ENCODE measurements around the gene TRIP13.
"Not testable (repeated sequence)": the region's sequence is repeated elsewhere in the genome, so short reads cannot be mapped to it uniquely, and the experiment has no call there.

Gene TRIP13

GRCh38 chr5:916441-917293 is 24.0 kb downstream of the TRIP13 start:
- in situ Hi-C loops (cut with MboI; ENCODE audit: low sequenced_read_pairs): no loop called here

- in situ Hi-C loops (cut with MboI; ENCODE audit: low sequenced_read_pairs): not testable (repeated sequence)
Measured at GRCh38 chr5:918717-919116, 26.0 kb downstream of the TRIP13 start.

DNA sequence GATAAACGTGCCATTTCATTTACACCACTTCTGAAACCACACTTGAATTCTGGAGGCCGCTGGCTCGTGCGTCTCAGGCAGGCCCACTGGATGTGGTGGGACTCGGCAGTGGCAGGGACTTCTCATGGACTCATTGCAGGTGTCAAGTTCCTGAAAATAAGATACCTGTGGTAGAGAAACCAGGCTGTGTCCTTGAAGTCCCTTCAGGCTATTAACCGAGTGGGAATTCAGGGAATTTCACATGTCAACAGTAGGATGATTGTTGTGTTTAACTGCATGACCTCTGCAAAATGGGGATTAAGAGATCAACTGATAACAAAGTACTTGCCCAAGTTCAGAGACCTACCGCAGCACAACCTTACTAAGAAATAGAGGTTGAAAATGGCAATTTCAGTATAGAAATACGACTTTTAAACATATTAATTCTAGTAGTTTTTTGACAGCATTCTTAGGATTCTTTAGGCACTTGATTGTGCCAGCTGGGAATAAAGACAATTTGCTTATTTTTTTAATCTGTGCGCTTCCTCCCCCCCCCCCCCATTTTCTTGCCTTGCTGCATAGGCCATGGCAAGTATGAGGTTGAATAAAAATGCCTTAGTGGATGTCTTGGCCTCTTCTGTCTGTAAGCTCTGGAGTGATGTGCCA is 26.8 kb downstream of the TRIP13 start:
- in situ Hi-C loops (cut with MboI; ENCODE audit: low sequenced_read_pairs): no loop called here

GRCh38 chr5:920321-920720 is 27.6 kb downstream of the TRIP13 start:
- in situ Hi-C loops (cut with MboI; ENCODE audit: low sequenced_read_pairs): no loop called here

DNA sequence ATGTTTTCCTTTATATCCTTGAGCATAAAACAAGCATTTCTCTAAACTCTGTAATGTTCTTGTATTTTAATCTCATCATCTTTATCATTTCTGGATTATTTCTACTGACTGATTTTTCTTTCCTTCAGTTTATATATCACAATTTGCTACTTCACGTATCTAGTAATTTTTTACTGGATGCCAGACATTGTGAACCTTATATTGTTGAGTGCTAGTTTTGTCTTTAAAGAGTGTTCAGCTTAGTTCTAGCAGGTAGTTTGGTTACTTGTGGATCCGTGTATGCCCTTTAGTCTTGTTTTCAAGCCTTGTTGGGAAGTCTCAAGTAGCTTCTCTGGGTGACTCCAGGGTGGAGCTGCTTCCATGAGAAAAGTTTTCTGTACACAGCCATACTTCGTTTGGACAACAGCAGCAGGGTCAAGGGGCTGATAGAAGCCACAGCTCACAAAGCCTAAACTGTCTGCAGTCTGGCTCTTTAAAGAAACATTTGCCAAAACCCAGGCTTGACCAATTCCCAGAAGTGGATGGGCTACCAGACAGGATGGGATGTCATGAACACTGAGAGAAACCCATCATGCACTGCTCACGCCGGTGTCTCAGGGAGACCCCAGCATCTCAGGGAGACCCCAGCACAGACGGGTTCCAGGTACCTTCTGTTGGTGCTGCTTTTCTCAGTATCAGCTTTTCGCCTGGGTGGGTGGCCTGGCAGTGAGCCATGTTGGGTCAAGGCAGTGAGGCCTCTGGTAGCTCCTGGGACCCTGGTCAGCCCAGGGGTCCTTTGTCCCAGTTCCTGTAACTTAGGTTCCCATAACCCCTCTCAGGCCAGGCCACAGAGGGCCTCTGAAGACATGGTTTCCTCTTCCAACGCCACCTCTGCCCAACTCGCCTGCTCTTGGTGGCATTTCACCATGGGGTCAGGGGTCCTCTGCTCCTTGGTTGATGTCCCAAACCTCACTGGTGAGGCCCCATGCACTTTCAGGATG is 29.1 kb downstream of the TRIP13 start:
- in situ Hi-C loops (cut with MboI; ENCODE audit: low sequenced_read_pairs): no loop called here

GRCh38 chr5:922436-923280 is 30.0 kb downstream of the TRIP13 start:
- in situ Hi-C loops (cut with MboI; ENCODE audit: low sequenced_read_pairs): no loop called here

DNA sequence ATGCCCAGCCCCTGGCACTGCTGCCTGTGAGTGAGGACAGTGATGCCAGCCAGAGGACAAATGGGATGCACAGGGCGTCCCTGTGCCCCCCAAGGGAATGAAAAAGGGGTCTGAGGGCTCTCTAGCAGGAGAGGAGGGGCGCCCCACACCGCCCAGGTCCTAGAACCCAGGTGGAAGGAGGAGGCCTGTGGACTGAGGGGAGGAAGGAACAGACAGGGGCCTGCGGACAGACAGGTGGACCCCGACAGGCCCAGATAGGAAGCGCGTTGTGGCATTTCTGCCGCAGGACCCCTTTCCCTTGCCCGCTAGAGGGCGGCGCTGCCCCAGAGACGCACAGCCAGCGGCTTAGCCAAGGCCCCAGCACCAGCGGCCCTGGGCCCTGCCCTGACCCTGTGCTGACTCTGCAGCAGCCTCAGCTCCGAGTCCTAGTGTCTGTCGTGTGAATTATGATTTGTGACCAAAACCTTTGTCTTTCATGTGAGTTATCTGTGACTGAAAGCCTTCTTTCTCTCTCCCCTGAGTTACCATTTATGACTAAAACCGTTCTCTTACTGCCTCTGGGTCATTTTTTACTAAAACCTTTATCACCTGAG is 30.7 kb downstream of the TRIP13 start:
- in situ Hi-C loops (cut with MboI; ENCODE audit: low sequenced_read_pairs): no loop called here

DNA sequence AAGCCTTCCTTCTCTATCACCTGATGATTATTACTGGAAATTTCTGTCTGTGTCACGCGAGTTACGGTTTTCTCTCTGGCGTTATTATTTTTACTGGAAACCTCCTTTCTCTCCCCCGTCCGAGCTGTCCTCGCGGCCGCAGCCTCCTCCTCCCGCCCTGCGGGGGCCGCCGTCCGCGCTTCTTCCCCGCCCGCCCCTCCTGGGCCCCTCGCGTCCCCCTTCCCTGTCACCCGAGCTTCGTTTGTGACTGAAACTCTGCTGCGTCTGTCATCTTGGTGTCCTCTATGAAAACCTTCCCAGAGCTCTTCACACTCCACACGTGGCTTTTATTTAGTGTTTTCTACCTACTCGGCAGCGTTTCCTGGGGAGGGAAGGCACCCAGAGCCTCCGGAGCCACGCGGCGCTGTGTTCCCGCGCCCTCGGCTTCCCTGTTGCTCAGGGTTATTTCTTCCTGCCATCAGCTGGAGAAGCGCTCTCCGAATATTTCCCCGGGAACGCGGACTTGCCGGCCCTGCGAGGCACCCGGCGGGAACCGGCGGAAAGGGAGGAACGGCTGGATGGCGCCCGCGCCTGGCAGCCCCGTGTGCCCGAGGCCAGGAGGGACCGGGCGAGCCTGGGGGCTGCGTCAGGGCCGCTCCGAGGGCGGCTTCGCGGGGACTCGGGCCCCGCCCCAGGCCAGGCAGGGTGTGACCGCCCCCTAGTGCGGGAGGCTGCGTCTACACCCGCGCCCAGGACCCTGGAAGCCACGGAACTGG is 33.9 kb downstream of the TRIP13 start:
- in situ Hi-C loops (cut with MboI; ENCODE audit: low sequenced_read_pairs): no loop called here

DNA sequence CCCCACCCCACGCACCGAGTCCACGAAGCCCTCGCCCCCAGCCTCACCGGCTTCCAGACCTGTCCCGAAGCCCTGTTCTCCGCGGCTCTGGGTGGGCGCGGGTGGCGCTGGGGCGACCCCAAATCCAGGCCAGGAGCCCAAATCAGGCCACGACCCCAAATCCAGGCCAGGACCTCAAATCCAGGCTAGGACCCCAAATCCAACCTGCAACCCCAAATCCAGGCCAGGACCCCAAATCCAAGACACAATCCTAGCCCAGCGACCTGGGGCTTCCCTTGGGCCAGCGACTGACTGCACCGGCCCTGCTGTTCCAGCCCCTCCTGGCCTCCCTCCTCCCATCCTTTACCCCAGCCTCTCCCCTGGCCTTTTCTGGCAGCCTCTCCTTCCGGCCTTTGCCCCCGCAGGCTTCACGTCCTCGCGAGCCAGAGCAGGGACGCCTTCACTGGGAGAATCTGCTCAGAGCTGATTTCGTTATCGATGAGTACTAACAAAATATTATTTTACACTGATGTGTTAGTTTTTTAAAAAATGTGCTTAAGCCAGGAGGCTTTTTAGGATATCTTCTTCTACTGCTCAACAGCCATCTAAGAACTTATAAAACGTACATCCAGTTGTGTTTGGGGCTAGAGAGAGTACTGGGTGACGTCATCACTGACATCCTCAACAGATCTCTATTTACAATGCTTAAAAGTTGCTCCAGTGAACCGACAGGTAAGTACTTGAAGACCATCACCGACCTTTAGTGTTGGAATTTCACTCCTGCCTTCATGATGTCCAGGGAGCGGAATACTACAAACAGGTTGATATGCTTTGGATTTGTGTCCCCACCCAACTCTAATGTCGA is 34.7 kb downstream of the TRIP13 start:
- in situ Hi-C loops (cut with MboI; ENCODE audit: low sequenced_read_pairs): no loop called here

GRCh38 chr5:929182-929581 is 36.5 kb downstream of the TRIP13 start:
- in situ Hi-C loops (cut with MboI; ENCODE audit: low sequenced_read_pairs): not testable (repeated sequence)

DNA sequence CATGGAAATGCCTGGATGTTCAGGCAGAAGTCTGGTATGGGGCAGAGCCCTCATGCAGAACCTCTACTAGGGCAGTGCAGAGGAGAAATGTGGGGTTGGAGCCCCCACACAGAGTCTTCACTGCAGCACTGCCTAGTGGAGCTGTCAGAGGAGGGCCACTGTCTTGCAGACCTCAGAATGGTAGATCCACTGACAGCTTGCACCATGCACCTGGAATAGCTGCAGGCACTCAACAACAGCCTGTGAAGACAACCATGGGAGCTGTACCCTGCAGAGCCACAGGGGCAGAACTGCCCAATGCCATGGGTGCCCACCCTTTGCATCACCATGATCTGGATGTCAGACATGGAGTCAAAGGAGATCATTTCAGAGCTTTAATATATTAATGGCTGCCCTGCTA is 36.9 kb downstream of the TRIP13 start:
- in situ Hi-C loops (cut with MboI; ENCODE audit: low sequenced_read_pairs): no loop called here

GRCh38 chr5:930866-931265 is 38.2 kb downstream of the TRIP13 start:
- in situ Hi-C loops (cut with MboI; ENCODE audit: low sequenced_read_pairs): no loop called here

DNA sequence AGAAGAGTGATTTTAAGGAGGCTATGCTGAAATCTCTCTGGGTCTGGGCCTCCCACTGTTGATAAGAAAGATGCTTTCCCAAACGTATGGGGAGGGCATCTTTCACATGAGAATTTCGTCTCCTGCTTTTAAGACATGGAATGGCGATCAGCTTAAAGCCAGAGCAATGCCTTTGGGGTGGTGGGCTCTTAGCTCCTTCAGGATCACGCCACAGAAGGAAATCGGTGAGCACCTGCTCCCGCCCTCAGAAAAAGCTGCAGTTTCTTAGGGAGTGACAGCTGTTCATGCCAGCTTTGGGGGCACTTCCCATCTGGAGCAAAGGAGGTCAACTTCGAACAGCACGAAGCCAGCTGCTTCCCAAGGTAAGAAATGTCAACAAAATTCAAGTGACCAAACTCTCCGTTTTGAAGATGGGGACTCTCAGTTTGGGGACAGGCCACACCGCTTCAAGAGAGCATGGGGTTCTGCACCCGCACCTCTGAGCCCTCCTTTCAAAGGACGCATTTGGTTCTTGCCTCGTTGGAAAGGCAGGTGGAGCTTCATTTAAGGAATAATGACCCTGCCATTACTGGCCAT is 39.0 kb downstream of the TRIP13 start:
- in situ Hi-C loops (cut with MboI; ENCODE audit: low sequenced_read_pairs): no loop called here

GRCh38 chr5:932151-932627 is 39.5 kb downstream of the TRIP13 start:
- in situ Hi-C loops (cut with MboI; ENCODE audit: low sequenced_read_pairs): no loop called here

- in situ Hi-C loops (cut with MboI; ENCODE audit: low sequenced_read_pairs): no loop called here
Measured at GRCh38 chr5:932628-933250, 40.1 kb downstream of the TRIP13 start.

GRCh38 chr5:933251-933861 is 40.7 kb downstream of the TRIP13 start:
- in situ Hi-C loops (cut with MboI; ENCODE audit: low sequenced_read_pairs): no loop called here

DNA sequence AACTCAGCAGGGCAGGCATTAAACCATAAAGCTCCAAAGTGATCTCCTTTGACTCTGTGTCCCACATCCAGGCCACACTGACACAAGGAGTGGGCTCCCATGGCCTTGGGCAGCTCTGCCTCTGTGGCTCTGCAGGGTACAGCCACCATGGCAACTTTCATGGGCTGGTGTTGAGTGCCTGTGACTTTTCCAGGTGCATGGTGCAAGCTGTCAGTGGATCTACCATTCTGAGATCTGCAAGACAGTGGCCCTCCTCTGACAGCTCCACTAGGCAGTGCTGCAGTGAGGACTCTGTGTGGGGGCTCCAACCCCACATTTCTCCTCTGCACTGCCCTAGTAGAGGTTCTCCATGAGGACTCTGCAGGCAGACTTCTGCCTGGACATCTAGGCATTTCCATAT is 41.3 kb downstream of the TRIP13 start:
- in situ Hi-C loops (cut with MboI; ENCODE audit: low sequenced_read_pairs): not testable (repeated sequence)

Measured in HL-60/S4 treated with retinoic acid at 250 ng/mL for 4 days and 3 days (cell line).